WI38 (cell line): ENCODE data around the gene PIK3C3.

Experiments
- H3K4me3 ChIP-seq: 2 replicates; pipeline ENCODE4 v1.5.1; 2011; ENCODE audit warnings: low read depth, mild to moderate bottlenecking, control low read depth, low read length
- TF ChIP-seq, protein P1 (sequence below): IDR thresholded peaks from 2 replicates; pipeline ENCODE4 v1.5.1; 2012; ENCODE audit warnings: low read depth, mild to moderate bottlenecking, control low read depth, low read length

PIK3C3 gene

DNA sequence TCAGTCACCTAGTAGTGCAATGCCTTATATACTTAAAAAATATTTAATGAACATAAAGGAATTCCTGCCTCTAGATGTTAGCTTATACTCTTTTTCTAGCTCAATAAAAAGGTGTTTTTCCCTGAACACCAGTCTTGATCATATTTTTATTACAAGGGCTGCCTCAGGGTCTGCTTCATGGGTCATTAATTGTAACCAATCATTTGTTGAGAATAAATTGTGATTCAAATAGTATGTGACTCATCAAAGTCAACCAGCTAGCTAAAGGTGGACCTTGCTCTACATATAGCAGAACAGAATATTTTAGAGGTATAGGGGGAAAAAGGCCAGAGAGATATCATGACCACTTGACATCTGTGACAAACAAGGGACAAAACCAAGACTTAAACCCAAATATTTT lies 114.0 kb downstream of the PIK3C3 start:
- H3K4me3 ChIP-seq, result no peak overlapping the region
- TF ChIP-seq, protein P1, sequence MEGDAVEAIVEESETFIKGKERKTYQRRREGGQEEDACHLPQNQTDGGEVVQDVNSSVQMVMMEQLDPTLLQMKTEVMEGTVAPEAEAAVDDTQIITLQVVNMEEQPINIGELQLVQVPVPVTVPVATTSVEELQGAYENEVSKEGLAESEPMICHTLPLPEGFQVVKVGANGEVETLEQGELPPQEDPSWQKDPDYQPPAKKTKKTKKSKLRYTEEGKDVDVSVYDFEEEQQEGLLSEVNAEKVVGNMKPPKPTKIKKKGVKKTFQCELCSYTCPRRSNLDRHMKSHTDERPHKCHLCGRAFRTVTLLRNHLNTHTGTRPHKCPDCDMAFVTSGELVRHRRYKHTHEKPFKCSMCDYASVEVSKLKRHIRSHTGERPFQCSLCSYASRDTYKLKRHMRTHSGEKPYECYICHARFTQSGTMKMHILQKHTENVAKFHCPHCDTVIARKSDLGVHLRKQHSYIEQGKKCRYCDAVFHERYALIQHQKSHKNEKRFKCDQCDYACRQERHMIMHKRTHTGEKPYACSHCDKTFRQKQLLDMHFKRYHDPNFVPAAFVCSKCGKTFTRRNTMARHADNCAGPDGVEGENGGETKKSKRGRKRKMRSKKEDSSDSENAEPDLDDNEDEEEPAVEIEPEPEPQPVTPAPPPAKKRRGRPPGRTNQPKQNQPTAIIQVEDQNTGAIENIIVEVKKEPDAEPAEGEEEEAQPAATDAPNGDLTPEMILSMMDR, result no peak

DNA sequence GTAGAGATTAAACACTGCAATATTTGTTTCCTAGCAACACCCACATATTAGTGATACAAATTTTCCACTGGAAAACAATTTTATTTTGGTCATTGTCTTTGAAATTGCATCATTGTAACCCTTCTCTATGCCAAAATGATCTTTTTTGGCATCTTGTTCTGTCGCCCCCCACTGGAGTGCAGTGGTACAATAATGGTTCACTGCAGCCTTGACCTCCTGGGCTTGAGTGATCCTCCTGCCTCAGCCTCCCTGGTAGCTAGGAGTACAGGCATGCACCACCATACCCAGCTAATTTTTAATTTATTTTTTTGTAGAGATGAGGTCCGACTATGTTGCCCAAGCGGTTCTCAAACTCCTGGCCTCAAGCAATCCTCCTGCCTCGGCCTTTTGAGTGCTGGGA lies 117.4 kb downstream of the PIK3C3 start:
- TF ChIP-seq, protein P1, result no peak

DNA sequence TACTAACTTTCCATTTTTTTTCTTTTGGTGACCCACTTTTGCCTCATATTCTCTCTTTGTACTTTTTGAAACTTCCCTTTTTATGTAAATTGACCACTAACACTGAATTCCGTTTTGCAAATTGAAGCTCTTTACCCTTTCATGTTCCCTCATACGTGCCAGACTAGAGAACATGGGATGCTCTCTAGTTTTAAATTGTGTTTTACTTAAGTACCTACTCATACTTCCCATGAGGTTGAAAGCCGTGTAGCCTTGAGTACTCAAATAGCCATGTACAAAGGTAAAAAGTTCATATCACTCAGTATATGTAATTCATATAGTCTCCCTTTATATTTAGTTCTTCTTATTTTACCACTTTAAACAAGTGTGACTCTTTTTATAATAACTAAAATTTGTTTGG lies 119.7 kb downstream of the PIK3C3 start:
- TF ChIP-seq, protein P1, result no peak
- no peak overlapping the region for H3K4me3 ChIP-seq

More for the DNA sequence above, 117.4 kb downstream of the PIK3C3 start:
- no peak overlapping the region for H3K4me3 ChIP-seq

DNA sequence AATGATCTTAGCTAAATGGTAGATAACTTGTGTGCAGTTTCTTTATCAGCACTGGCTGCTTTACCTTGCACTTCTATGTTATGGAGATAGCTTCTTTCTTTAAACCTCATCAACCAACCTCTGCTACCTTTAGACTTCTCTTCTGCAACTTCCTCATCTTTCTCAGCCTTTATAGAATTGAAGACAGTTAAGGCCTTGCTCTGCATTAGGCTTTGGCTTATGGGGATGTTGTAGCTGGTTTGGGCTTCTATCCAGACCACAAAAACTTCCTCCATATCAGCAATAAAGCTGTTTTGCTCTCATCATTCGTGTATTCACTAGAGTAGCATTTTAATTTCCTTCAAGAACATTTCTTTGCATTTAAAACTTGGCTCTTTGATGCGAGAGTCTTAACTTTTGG lies 123.7 kb downstream of the PIK3C3 start:
- H3K4me3 ChIP-seq, result no peak overlapping the region
- TF ChIP-seq, protein P1, result no peak

DNA sequence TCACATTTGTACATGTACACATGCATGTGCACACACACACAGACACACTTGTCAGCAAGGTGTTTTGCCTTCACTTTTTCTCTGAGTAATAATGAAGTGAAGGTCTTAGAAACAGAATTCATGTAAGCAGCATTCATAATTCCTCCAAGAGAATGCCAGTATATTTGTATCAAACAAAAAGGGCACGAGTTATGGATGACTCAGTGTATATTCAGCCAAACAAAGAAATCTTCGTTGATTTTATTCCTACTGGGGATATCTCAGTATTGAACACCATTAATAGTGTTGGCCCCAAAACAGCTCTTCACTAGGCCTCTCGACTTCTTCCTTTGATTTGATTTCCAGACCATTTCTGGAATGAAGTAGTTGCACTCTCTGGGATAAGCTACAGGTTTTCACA lies 125.3 kb downstream of the PIK3C3 start:
- TF ChIP-seq, protein P1, result no peak
- no peak overlapping the region for H3K4me3 ChIP-seq

DNA sequence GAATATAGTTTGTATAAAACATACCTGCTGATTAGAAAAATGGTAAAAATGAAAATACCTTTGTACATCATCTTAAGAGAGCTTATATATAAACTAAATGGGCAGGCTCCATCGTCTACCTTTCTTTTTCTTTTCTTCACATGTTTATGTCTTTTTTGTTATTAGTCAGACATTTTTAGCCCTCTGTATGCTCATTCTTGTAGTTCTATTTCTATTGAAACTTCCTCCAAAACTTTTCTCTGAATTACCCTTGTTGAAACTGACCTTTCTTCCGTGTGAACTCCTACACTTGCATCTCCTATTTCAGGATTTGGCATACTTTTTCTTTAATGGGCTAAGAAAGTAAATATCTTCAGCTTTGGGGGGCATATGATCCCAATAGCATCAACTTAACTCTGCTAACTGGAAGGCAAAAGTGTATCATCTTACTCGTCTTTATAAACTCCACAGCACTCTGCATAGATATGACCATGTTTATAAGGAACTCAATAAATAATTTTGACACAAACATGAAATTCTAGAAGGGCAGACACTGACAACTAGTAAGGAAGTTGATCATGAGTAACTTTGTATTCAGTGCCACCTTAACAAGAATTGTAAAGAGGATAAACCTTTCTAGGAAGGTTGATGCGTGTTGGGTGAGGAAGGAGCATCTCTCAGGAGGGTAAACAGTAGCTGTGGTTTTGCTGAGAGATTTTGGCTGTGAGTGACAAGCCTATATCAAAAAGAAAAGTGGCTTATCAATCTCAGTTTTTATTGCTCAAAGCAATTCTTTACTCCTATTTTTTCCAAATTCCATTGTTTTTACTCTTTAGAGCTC lies 127.6 kb downstream of the PIK3C3 start:
- TF ChIP-seq, protein P1, result no peak
- no peak overlapping the region for H3K4me3 ChIP-seq

DNA sequence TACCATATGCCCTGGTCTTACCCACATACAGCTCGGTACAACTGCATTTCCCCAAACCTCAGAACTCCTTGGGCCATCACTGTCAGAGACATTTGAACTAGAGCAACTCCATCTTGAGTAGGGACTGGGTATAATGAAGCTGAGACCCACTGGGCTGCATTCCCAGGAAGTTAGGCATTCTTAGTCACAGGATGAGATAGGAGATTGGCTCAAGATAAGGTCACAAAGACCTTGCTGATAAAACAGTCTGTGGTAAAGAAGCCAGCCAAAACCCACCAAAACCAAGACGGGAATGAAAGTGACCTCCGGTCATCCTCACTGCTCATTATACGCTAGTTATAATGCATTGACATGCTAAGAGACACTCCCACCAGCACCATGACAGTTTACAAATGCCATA lies 131.3 kb downstream of the PIK3C3 start:
- TF ChIP-seq, protein P1, result no peak
- no peak overlapping the region for H3K4me3 ChIP-seq
